Keratinocyte (primary cell): ENCODE measurements around the gene ABLIM1. TPM values are rescaled to one million over a fixed set of nuclear protein-coding genes. Genes with fewer than 3 reads are reported as not detected.

Source experiments
- DNase-seq: peaks from one replicate; pipeline ENCODE4 v3.0.0-alpha.2; 2011; ENCODE audit warnings: low read depth, missing footprints, low spot score
- FAIRE-seq: peaks from 2 replicates; lab custom pipeline; 2011; peaks lifted over from hg19 to GRCh38; lab: Jason Lieb, UNC
- H2AFZ ChIP-seq: 2 replicates; pipeline ENCODE4 v1.6.0; 2012; ENCODE audit warnings: low read length, control low read depth, inconsistent platforms; ENCODE audit not compliant: control insufficient read depth
- H3K27ac ChIP-seq: 2 replicates; pipeline ENCODE4 v1.5.1; 2011; ENCODE audit warnings: low read length; ENCODE audit not compliant: control insufficient read depth, insufficient read depth
- H3K27me3 ChIP-seq: 3 replicates; pipeline ENCODE4 v1.6.0; 2011; ENCODE audit warnings: low read length; ENCODE audit not compliant: control insufficient read depth, insufficient read depth; ENCODE audit errors: extremely low read depth
- H3K36me3 ChIP-seq, 2 experiments: 2 replicates in 1 of 2; 3 replicates in 1 of 2; pipeline ENCODE4 v1.5.1; 2011; ENCODE audit warnings: low read length in 2 of 2, mild to moderate bottlenecking in 1 of 2; ENCODE audit not compliant: control insufficient read depth in 2 of 2, insufficient read depth in 2 of 2; ENCODE audit errors: extremely low read depth in 1 of 2
- H3K4me1 ChIP-seq: 3 replicates; pipeline ENCODE4 v1.5.1; 2011; ENCODE audit warnings: low read length; ENCODE audit not compliant: control insufficient read depth, insufficient read depth; ENCODE audit errors: extremely low read depth
- H3K4me2 ChIP-seq: 3 replicates; pipeline ENCODE4 v1.6.0; 2011; ENCODE audit warnings: low read depth, low read length; ENCODE audit not compliant: control insufficient read depth, insufficient read depth; ENCODE audit errors: extremely low read depth
- H3K4me3 ChIP-seq, 3 experiments: fragments of 200-600 bp in 1 of 3; sonication (generic) in 1 of 3; 2 replicates in 2 of 3; 3 replicates in 1 of 3; pipeline ENCODE4 v1.5.1; 2011 to 2016; ENCODE audit warnings: low read length in 3 of 3, mild to moderate bottlenecking in 3 of 3, control low read depth in 2 of 3, inconsistent platforms in 1 of 3, low read depth in 1 of 3, mixed read lengths in 1 of 3, mixed run types in 1 of 3, moderate library complexity in 1 of 3; ENCODE audit not compliant: control insufficient read depth in 2 of 3, insufficient read depth in 2 of 3; ENCODE audit errors: extremely low read depth in 1 of 3
- H3K79me2 ChIP-seq: 2 replicates; pipeline ENCODE4 v1.6.0; 2012; ENCODE audit warnings: low read length; ENCODE audit not compliant: control insufficient read depth, insufficient read depth
- H3K9ac ChIP-seq: 3 replicates; pipeline ENCODE4 v1.6.0; 2011; ENCODE audit warnings: low read length; ENCODE audit not compliant: control insufficient read depth, insufficient read depth; ENCODE audit errors: extremely low read depth
- H3K9me1 ChIP-seq: 3 replicates; pipeline ENCODE4 v1.6.0; 2011; ENCODE audit warnings: low read length; ENCODE audit not compliant: control insufficient read depth, insufficient read depth; ENCODE audit errors: extremely low read depth
- H3K9me3 ChIP-seq: 2 replicates; pipeline ENCODE4 v1.5.1; 2012; ENCODE audit warnings: low read depth, low read length; ENCODE audit not compliant: control insufficient read depth
- H4K20me1 ChIP-seq: 3 replicates; pipeline ENCODE4 v1.6.0; 2011; ENCODE audit warnings: low read length; ENCODE audit not compliant: control insufficient read depth, insufficient read depth; ENCODE audit errors: extremely low read depth
- EZH2 ChIP-seq: IDR thresholded peaks from one replicate; pipeline ENCODE4 v1.6.1; 2012; ENCODE audit warnings: inconsistent platforms, mild to moderate bottlenecking, low read length, moderate library complexity
- dilution Hi-C: fragments of 300-500 bp; cut with MboI; formaldehyde crosslinking; loops from one replicate; pipeline ENCODE4 v1.7.0; 2020; ENCODE audit warnings: low sequenced_read_pairs; ENCODE audit not compliant: extremely low pct_ligation_motif_present
- polyA plus RNA-seq, 5 experiments: library from polyadenylated mRNA; depleted of rRNA in 3 of 5; stranded (reverse) in 3 of 5; stranded (forward) in 1 of 5; unstranded in 1 of 5; fragments of >200 nt; gene quantifications; 1 replicate in 1 of 5; 2 replicates in 3 of 5; 3 replicates in 1 of 5; pipeline versions ENCODE4 v1.2.1 to v1.2.3, GENCODE V29; 2011 to 2012; ENCODE audit warnings: missing spikeins in 2 of 5, low read depth in 1 of 5, low replicate concordance in 1 of 5
- TF ChIP-seq, protein P1 (sequence below), 3 experiments: IDR thresholded peaks in 1 of 3; conservative IDR thresholded peaks in 1 of 3; optimal IDR thresholded peaks in 1 of 3; 2 replicates in 2 of 3; 3 replicates in 1 of 3; pipeline versions ENCODE3 to v1.5.1; 2011; ENCODE audit warnings: low read length in 3 of 3, mild to moderate bottlenecking in 3 of 3, moderate library complexity in 2 of 3, control low read depth in 1 of 3, inconsistent platforms in 1 of 3; ENCODE audit not compliant: insufficient read depth in 2 of 3; ENCODE audit errors: extremely low read depth in 1 of 3

The ABLIM1 gene
- polyA plus RNA-seq, 1 donor (not counting 4 experiments of a cell fraction or from before 2014, with no cell fraction given): 55.2 TPM

DNA sequence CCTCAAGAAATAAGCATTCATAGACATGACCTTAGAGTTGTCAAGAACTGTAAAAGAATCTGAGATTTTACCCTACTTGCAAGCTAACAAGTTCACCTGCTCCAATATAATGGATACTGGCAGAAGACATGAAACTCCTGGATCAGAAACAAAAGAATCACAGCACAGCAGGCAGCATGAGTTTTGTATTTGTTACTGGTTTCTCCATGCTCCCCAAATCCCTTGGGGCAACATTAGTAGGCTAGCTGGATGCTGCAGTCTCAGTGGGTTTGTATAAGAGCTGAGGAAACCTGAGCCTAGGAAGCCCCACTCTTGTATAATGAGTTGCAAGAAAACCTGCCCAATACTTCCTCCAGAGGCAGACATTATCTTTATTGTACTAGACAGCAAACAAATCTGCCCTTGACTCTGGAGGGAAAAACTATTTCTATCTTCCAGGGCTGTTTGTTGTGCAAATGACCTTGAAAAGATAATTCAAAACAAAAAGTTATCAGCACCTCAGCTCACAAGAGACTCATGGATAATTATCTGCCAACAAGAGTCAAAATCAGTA is 64.8 kb downstream of the ABLIM1 start:
- Histone ChIP-seq H3K9me3 (no peaks in the 10 kb centered on the region), H3K4me3 (no peak overlapping the region), H3K4me2 (no peak overlapping the region), H3K9ac (no peak overlapping the region), H4K20me1 (no peaks in the 10 kb centered on the region), H3K27ac (no peak overlapping the region), H3K9me1 (no peaks in the 10 kb centered on the region), H3K79me2 (no peaks in the 10 kb centered on the region), H3K27me3 (no peaks in the 10 kb centered on the region), H3K4me1 (no peaks in the 10 kb centered on the region), H2AFZ (no peak overlapping the region), H3K36me3 (no peaks in the 10 kb centered on the region)
- dilution Hi-C loops: no loop called here
- FAIRE-seq: no peak
- TF ChIP-seq EZH2: no peak
- TF ChIP-seq, protein P1, sequence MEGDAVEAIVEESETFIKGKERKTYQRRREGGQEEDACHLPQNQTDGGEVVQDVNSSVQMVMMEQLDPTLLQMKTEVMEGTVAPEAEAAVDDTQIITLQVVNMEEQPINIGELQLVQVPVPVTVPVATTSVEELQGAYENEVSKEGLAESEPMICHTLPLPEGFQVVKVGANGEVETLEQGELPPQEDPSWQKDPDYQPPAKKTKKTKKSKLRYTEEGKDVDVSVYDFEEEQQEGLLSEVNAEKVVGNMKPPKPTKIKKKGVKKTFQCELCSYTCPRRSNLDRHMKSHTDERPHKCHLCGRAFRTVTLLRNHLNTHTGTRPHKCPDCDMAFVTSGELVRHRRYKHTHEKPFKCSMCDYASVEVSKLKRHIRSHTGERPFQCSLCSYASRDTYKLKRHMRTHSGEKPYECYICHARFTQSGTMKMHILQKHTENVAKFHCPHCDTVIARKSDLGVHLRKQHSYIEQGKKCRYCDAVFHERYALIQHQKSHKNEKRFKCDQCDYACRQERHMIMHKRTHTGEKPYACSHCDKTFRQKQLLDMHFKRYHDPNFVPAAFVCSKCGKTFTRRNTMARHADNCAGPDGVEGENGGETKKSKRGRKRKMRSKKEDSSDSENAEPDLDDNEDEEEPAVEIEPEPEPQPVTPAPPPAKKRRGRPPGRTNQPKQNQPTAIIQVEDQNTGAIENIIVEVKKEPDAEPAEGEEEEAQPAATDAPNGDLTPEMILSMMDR (optimal IDR thresholded peaks at IDR 0.05 in 1 of 3, IDR thresholded peaks at IDR 0.05 in 1 of 3, conservative IDR thresholded peaks at IDR 0.05 in 1 of 3; ENCODE audit: extremely low read depth in 1 of 3, insufficient read depth in 2 of 3, low read length in 3 of 3): no peak
- no peak for DNase-seq

DNA sequence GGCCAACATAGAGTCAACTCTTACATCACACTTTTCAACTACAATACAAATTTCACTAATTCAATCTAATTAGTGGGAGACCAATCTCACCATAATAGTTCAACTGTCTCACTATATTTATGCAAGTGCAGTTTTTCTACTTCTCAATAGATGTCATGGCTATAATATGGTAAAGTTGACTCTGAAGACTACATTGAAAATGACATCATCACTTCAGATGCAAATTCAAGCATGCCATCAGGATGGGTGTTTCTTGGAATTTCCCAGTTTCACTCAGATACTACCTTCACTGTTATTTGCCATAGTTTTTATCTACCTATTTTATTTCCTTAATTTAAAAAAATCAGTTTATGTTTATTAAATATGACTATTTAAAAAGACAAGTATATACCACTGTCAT is 67.1 kb downstream of the ABLIM1 start:
- Histone ChIP-seq H3K27me3 (no peaks in the 10 kb centered on the region), H3K79me2 (no peaks in the 10 kb centered on the region), H3K4me1 (no peaks in the 10 kb centered on the region), H3K9ac (no peak overlapping the region), H3K36me3 (no peaks in the 10 kb centered on the region), H3K9me3 (no peaks in the 10 kb centered on the region), H3K4me2 (no peak overlapping the region), H2AFZ (no peak overlapping the region), H4K20me1 (no peaks in the 10 kb centered on the region), H3K9me1 (no peaks in the 10 kb centered on the region), H3K27ac (no peak overlapping the region), H3K4me3 (no peak overlapping the region)
- no peak for FAIRE-seq
- dilution Hi-C loops: no loop called here
- no peak for TF ChIP-seq EZH2
- no peak for DNase-seq

DNA sequence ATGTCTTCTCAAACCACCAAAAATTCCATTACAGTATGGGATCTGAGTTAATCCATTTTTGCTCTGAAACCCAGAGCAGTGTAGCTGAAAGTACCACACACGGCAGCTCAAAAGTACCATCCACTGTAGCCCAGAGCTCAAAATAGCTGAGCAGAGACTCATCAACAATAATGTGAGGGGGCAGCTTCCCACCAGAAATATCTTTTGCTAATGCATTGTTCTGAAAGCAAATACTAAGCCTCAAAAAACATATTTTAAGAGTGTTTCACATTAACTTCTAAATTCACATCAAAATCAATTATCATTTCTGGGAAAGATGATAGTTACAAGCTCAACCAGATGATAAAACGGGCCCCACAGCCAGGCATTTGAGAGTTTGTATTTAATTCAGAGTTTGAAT is 73.7 kb downstream of the ABLIM1 start:
- no peak for FAIRE-seq
- no peak overlapping the region for H3K4me3 ChIP-seq

More for the DNA sequence above, 73.7 kb downstream of the ABLIM1 start:
- Histone ChIP-seq H4K20me1 (no peaks in the 10 kb centered on the region), H3K9ac (no peak overlapping the region), H3K9me3 (no peaks in the 10 kb centered on the region), H3K4me1 (no peaks in the 10 kb centered on the region), H3K27me3 (no peaks in the 10 kb centered on the region), H3K79me2 (no peaks in the 10 kb centered on the region), H3K4me2 (no peak overlapping the region), H3K9me1 (no peaks in the 10 kb centered on the region), H2AFZ (no peak overlapping the region), H3K36me3 (no peaks in the 10 kb centered on the region), H3K27ac (no peak overlapping the region)
- TF ChIP-seq, protein P1 (optimal IDR thresholded peaks at IDR 0.05 in 1 of 3, IDR thresholded peaks at IDR 0.05 in 1 of 3, conservative IDR thresholded peaks at IDR 0.05 in 1 of 3; ENCODE audit: extremely low read depth in 1 of 3, insufficient read depth in 2 of 3, low read length in 3 of 3): no peak
- no peak for TF ChIP-seq EZH2
- dilution Hi-C loops: no loop called here
- no peak for DNase-seq
